Nucleus accumbens (tissue), 56 donors: ENCODE results near the gene PFDN1.
A peak's percentile ranks its signal among the peaks of the same experiment; 100 is the strongest.

ENCODE experiments used
- DNase-seq, 56 donors: peaks; one replicate each; lab custom pipeline; 2025; lab: John Stamatoyannopoulos, UW

Gene PFDN1

GRCh38 chr5:140329739-140330481 lies 27.0 kb upstream of the PFDN1 start:
- DNase-seq, result no peak

GRCh38 chr5:140328036-140328764 lies 25.3 kb upstream of the PFDN1 start:
- DNase-seq, result no peak

GRCh38 chr5:140327589-140327988 lies 24.7 kb upstream of the PFDN1 start:
- no peak for DNase-seq

DNA sequence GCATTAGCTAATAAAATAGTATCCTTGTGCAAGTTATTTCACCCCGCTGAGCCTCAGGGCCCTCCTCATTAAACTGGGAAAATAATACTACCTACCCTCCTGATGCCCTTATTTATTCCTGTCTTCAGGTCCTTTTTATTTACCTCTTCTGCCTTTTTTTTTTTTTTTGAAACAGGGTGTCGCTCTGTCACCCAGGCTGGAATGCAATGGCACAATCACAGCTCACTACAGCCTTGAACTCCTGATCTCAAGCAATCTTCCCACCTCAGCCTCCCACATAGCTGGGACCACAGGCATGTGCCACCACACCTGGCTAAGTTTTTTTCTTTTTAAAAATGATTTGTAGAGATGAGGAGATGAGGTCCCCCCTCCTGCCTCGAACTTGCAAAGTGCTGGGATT lies 22.6 kb upstream of the PFDN1 start:
- DNase-seq, result no peak

DNA sequence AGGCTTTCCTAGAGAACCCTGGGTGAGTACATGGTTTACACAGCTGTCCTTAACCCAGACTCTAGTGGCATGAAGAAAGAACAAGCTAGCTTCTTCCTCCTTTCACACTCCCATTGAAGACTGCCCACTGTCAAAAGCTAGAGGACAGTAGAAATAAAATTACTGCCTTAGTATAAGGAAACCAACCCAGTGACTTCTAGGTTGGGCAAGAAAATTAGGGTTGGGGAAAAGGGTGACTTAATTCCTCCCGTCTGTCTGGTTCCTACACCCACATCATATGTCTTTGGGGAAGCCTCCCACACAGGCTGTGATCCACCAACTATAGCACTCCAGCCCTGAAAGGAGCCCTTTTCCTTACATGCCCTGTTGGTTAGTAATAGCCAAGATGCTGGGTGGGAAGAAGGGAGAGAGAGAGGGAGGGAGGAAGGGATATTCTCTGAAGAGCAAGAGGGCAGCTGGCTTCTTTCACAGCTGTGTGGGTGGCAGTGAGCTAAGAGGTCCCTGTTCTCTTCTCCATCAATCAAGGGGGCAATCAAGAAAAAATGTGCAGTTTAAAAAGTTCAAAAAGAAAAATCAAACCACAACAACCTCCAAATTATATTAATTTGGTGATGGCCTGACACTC lies 21.8 kb upstream of the PFDN1 start:
- no peak for DNase-seq

- no peak for DNase-seq
Observed at GRCh38 chr5:140324041-140324600, 21.2 kb upstream of the PFDN1 start.

DNA sequence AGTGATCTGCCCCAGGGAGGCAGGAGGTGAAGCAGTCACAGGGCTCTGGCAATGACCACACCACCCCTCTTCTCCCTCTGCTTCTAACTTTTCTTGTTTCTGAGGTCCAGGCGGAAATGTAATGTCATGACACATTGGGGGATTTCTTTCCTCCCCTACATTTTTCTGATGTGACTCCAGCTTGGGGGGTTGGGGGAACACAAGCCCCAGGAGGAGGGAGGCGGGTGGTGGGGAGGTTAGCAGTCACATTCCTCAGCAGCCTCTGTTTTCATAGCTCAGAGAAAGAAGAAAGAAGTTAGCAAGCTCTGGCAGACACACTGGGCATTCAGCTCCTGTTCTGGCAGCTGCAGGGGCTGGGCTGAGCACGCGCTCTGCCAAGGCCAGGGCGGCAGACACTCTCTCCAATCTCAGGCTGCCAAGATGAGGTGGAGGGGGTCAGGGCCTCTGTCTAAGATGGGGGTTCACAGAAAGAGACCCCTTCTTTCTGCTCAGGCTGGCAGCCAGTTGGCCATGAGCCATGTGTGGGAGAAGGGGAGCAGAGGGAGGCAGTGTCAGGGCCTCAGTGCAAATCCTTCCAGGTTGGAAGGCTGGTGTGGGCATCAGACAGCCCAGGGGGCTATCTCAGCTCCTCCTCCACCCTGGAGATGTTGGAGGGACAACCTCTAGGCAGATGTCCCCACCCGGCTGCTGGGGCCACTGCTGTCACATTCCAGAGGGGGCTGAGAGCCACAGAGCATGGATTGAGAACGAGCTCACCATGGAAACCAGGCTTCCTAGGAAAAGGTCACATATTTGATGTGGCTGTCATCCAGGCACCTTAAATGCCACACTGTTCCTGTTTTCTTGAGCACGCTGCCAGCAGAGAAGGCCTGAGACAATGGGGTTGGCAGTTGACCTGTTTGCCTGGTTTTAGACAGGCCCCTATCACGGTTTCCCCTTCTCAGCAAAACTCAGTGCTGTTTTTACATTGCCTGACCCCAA lies 20.1 kb upstream of the PFDN1 start:
- DNase-seq, result peak in 45 of 56 donors; percentile 16 to 72 (median 47)

DNA sequence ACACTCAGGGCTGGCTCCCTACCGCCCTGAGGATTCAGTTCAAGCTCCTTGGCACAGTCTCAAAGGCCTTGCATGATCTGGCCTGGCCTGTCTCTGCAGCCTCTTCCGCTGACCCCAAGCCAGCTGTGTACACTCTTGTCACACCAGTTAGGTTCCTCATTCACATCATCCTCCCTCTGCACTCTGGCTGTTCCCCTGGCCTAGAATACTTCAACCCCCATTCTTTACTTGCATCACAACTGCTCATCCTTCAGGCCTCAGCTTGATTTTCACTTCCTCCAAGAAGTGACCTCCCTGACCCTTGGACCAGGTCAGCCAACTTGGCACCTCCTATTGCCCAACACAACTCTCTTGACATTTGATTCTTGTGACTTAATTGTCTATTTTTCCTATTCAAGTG lies 18.9 kb upstream of the PFDN1 start:
- peak in 24 of 56 donors; percentile 8 to 50 (median 27) for DNase-seq

DNA sequence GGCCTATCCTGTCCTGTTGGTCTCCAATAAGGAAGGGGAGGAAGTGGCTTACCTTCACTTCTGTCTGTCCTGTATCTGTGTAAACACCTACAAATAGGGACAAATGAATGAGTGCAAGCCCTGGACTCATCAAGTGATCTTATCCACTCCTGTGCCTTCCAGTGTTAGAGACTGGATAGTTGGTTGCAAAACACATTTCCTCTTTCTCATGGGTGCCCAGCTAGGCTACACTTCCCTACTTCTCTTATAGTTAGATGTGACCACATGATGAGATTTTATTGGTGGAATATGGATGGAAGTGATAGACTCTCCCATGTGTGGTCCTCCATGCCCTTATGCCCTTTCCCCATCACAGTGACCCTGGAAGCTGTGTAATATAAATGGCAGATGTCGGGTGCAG lies 16.9 kb upstream of the PFDN1 start:
- no peak for DNase-seq

DNA sequence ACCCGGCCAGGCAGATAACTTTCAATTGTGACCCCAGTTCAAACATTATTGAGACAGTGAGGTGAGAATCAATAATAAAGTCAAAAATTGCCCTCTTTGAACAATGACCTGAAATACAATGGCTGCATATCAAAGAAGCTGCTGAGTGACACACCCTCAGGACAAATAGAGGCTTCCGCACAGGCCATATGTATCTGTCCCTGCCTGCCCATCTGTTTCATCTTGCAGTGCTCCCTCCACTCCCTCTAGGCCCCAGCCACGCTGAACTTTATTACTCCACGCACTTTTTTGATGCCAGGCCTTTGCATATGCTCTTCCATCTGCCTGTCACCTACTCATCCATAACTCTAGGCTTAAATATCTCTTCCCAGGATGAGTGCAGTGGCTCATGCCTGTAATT lies 15.9 kb upstream of the PFDN1 start:
- no peak for DNase-seq

DNA sequence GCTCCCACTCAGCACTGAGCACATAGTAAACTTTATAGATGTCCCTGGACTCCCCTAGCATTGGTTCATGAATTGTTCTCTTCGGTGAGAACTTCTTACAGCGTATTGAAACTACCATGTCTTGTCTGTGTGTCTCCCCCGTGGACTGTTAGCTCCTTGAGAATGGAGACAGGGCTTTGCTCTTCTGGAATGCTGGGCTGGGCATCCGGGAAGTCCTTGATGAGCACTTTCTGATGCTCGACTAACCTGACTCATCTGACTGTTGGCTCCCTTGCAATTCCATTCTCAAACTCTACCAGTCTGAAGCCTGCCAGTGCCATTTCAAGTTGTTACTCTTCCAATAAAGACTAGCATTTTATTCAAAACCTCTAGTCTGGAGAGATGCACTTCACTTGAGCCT lies 15.0 kb upstream of the PFDN1 start:
- no peak for DNase-seq

DNA sequence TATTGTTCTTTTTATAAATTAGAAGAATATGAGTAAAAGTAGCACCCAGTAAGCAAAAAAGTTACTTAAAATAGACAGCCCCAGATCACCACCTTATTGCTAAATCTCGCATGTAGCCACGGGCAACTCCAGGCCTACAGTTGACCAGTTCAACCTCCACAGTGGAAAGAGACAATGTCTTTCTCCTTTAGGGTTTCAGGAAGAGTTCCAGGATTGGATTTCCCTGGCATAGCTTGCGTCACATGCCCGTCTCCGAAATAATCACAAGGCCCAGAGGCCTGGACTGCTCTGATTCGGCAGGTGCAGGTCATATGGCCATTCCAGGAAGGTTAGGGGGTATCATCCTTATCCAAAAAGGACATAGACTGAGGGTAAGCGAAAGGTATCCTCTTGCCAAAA lies 9.9 kb upstream of the PFDN1 start:
- DNase-seq, result no peak

DNA sequence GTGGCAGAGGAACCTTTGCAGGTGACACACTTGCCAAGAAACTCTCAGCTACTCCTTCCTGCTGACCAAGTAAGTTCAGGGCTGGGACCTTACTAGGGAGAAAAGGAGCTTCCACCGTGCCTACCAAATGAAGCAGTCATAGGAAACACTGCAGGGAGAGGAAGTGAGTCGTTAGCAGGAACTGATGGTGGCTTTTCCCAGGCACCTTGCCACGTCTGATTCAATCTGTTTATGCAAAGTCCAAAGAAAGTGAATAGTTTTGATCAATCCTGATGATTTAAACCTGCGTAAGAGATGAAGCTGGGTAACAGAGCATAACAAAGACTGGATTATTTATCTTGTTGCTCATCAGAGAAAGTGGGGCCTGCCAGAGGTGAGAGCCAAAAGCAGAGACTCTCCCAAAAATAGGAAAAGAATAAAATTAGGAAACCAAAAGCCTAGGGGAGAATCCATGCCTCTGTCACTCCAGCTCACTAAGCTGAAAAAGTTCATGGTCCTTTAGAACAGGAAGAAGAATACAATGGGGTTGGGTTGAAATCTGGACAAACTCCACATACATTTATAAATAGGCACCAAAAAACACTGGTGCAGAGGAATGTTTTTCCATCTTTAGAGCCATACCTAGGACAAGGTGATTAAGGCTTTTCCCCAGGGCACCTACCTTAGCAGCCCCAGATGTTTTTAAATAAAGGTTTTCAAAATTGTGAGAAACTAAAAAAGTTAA lies 9.3 kb upstream of the PFDN1 start:
- peak in 1 of 56 donors; percentile 5 for DNase-seq

- DNase-seq, result no peak
Observed at GRCh38 chr5:140311011-140311467, 8.1 kb upstream of the PFDN1 start.

- no peak for DNase-seq
Observed at GRCh38 chr5:140310434-140310833, 7.5 kb upstream of the PFDN1 start.

DNA sequence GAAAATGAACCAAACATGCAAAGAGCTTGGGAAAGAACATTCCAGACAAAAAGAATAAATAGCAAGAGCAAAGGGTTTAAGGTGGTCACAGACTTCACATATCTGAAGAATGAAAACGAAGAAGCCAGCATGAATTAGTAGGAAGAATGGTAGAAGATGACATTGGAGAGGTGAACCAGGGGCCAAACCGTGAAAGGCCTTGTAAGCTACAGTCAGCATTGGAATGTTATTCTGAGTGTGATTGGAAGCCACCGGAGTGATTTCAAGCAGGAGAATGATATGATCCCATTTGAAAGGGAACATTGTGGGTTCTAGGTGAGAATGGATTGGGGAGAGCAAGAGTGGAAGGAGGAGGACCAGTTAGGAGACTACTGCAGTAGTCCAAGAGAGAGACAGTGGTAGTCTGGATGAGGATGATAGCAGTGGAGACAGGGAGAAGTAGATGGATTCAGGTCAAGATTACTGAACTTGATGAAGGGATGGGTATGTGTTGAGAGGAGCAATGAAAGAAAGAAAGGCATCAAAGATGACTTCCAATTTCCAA lies 6.9 kb upstream of the PFDN1 start:
- no peak for DNase-seq

GRCh38 chr5:140305471-140305870 lies 2.6 kb upstream of the PFDN1 start:
- DNase-seq, result no peak

GRCh38 chr5:140303966-140304365 lies 1.1 kb upstream of the PFDN1 start:
- DNase-seq, result no peak

GRCh38 chr5:140301136-140301535 lies 1.8 kb downstream of the PFDN1 start:
- no peak for DNase-seq
